GM10266 (cell line): ENCODE data around the gene KRT16.

Experiments
- DNase-seq: peaks from one replicate; pipeline ENCODE4 v3.0.0; 2012; ENCODE audit errors: extremely low spot score
- CTCF ChIP-seq: IDR thresholded peaks from 2 replicates; pipeline ENCODE4 v1.5.1; 2012; ENCODE audit warnings: mild to moderate bottlenecking, low read depth; ENCODE audit not compliant: control insufficient read depth, insufficient read depth; ENCODE audit errors: missing control alignments

The KRT16 gene

GRCh38 chr17:41575336-41575735, 37.2 kb downstream of the KRT16 start:
- TF ChIP-seq CTCF, result no peak
- no peak for DNase-seq

DNA sequence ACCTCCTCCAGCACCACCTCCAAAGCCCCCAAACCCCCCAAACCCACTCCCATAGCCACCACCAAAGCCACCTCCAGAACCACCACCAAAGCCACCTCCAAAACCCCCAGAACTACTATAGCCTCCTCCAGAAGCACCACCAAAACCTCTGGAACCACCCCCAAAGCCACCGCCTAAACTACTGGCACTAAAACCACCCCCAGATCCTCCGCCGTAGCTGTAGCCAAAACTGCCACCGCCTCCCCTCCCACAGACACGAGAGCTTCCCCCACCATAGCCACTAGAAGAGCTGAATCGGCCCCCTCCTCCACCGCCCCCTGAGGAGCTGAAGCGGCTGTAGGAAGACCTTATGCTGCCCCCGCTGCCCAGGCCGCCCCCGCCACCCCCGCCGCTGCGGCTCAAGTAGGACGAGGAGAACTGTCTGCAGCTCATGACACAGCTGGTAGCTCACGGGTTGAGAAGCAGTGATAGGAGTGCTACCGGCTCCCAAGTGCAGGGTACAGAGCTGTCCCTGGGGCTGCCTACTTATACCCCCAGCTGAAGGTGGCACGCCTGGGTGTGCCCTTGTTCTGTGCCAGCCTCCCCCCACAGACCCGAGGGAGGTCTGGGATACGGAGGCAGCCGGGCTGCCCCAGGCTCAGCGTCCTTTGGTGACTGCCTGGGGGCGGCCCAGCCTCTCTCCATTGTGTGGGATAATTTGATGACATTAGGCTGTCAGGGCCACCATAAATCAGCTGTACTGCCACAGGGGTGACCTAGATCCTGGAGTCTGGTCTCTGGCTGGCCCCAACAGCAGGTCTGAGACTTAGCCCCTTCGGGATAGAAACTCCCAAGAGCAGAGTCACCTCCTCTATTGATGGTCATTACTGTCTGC, 40.8 kb downstream of the KRT16 start, which contains the start of gene KRT9:
TSS of gene KRT9 (minus strand) at position 499 of the 874 bp plus-strand sequence. CDS start at position 432, 67 bp downstream.
- no peak for TF ChIP-seq CTCF
- no peak for DNase-seq

DNA sequence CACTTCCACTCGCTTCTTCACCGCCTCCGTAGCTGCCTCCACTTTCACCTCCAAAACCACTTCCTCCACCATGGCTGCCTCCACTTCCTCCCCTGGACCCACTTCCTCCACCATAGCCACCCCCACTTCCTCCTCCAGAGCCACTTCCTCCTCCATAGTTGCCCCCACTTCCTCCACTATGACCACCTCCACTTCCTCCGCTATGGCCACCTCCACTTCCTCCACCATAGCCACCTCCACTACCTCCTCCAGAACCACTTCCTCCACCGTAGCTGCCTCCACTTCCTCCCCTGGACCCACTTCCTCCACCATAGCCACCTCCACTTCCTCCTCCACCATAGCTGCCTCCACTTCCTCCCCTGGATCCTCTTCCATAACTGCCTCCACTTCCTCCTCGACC, 45.2 kb downstream of the KRT16 start:
- DNase-seq, result no peak
- TF ChIP-seq CTCF, result no peak

DNA sequence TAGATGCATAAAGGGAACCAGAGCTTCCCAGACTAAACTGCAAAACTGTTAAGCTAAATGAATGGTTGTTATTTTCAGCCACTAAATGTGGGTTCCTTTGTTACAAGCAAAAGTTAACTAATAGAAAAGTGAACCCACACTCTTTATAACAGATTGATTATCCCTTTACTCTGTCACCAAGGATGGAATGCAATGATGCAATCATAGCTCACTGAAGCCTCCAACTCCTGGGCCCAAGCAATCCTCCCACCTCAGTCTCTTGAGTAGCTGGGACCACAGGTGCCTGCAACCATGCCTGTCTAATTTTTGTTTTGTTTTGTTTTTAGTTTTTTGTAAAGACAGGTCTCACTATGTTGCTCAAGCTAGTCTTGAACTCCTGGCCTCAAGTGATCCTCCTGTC, 47.2 kb downstream of the KRT16 start:
- TF ChIP-seq CTCF, result no peak
- no peak for DNase-seq

- TF ChIP-seq CTCF, result no peak
- DNase-seq, result no peak
Measured at GRCh38 chr17:41563607-41564170, 48.9 kb downstream of the KRT16 start.

DNA sequence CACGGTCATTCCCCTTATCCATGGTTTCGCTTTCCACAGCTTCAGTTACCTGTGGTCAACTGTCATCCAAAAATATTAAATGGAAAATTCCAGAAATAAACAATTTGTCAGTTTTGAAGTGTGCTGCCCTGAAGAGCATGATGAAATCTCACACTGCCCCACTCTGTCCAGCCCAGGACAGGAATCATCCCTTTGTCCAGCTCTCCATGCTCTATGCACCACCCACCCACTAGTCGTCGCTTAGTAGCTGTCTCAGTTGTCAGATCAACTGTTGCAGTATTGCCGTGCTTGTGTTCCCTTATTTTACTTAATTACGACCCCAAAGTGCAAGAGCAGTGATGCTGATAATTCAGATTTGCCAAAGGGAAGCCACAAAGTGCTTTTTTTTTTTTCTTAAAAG, 51.0 kb downstream of the KRT16 start:
- DNase-seq, result no peak
- TF ChIP-seq CTCF, result no peak
